Stimulated activated CD8-positive, alpha-beta memory T cell treated with anti-CD3 and anti-CD28 coated beads, Interleukin-15, amount 100 ng/mL, for 48 hours (primary cell): ENCODE results near the gene BRD3.

Experiments used
- DNase-seq, 2 donors: peaks; one replicate each; pipeline ENCODE4 v3.0.0-alpha.2; 2020; ENCODE audit warnings: low read depth in 2 of 2

Gene BRD3

GRCh38 chr9:134039386-134040175, 28.2 kb downstream of the BRD3 start:
- no peak for DNase-seq

GRCh38 chr9:134037641-134038040, 30.2 kb downstream of the BRD3 start:
- DNase-seq: no peak

GRCh38 chr9:134036130-134036529, 31.7 kb downstream of the BRD3 start:
- DNase-seq: no peak

GRCh38 chr9:134035041-134036039, 32.5 kb downstream of the BRD3 start:
- DNase-seq: no peak

- no peak for DNase-seq
These were observed 33.4 kb downstream of the BRD3 start for GRCh38 chr9:134034215-134035040.

GRCh38 chr9:134033516-134034214, 34.2 kb downstream of the BRD3 start:
- DNase-seq: no peak

- no peak for DNase-seq
These were observed 35.2 kb downstream of the BRD3 start for GRCh38 chr9:134032456-134033222.

GRCh38 chr9:134031783-134032182, 36.0 kb downstream of the BRD3 start:
- DNase-seq: no peak

GRCh38 chr9:134030821-134031470, 36.9 kb downstream of the BRD3 start:
- no peak for DNase-seq

GRCh38 chr9:134029248-134030226, 38.3 kb downstream of the BRD3 start:
- DNase-seq: no peak

- DNase-seq: no peak
These were observed 39.1 kb downstream of the BRD3 start for GRCh38 chr9:134028575-134029247.

- no peak for DNase-seq
These were observed 39.8 kb downstream of the BRD3 start for GRCh38 chr9:134028076-134028475.

- DNase-seq: no peak
These were observed 40.3 kb downstream of the BRD3 start for GRCh38 chr9:134027561-134027960.

GRCh38 chr9:134026981-134027380, 40.8 kb downstream of the BRD3 start:
- no peak for DNase-seq

- DNase-seq: no peak
These were observed 41.2 kb downstream of the BRD3 start for GRCh38 chr9:134026581-134026980.

- peak; percentile 34 to 36 for DNase-seq
These were observed 42.0 kb downstream of the BRD3 start for GRCh38 chr9:134025606-134026541.
